Stimulated activated CD4-positive, alpha-beta T cell treated with anti-CD3 and anti-CD28 coated beads, Interleukin-2, amount 100 ng/mL, for 48 hours (primary cell): Measurements from ENCODE around the gene ZNF831.

Experiments used
- DNase-seq, 2 donors: peaks; one replicate each; pipeline ENCODE4 v3.0.0-alpha.2; 2020

The ZNF831 gene

GRCh38 chr20:59163631-59164530 is at the start of gene ZNF831:
ZNF831 (plus strand) TSS chr20:59163821; CDS start chr20:59191020, 27,199 bp downstream.
- DNase-seq, result no peak

DNA sequence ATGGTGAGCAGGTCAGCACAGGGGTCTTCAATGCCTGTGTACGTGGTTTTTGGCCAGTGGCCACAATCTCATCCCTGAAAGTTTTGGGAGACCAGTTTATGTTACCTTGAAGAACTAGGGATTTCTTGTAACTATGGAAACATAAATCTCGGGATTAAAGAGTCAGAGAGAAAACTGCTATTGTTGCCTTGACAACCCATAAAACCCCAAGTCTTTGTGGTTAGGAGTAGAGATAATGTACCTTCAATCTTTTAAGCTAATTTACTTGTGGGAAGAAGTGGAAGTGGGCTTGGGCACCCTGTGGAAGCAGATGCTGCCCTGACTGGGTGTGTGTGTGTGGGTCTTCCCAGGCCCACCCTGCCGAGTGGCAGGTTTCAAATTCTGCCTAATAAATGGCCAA is 46.1 kb upstream of the ZNF831 start:
- DNase-seq, result no peak

DNA sequence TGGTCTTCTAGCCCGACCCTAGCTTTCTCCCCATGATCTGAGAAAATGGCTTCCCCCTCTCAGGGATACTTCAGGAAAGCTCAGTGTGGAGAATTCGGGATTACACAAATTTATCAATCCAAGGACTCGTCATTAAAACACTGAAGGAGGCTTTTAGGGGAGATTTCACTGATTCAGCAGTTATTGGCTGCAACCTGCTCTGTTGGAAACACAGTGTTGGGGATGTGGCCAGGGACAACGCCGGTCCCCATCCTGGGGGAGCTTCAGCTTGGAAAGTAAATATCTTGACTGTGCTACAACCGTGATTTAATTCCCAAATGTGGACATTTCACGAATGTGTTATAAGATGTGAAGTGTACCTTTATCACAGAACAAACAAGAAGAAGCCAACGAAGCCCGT is 44.8 kb upstream of the ZNF831 start:
- DNase-seq, result no peak

DNA sequence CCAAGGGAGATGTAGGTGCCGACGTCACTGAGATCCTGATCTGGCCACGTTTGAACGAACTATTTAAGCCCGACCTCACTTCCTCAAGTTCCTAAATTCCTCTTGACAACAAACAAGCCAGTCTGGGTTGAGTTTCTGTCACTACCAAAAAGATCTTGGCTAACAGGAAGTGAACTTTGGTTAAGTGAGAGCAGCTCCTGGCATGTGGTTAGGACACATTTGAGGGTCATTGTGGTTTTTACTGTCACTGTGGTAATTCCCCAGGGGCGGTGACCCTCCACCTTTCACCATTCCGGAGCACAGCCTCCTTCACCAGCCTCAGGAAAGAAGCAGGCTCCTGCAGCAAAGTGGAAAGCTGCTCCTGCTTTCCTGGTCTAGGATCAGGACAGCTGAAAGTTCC is 43.1 kb upstream of the ZNF831 start:
- no peak for DNase-seq

GRCh38 chr20:59120919-59121318 is 42.7 kb upstream of the ZNF831 start:
- no peak for DNase-seq

GRCh38 chr20:59121714-59122565 is 41.7 kb upstream of the ZNF831 start:
- DNase-seq, result no peak

GRCh38 chr20:59122566-59122919 is 41.1 kb upstream of the ZNF831 start:
- no peak for DNase-seq

DNA sequence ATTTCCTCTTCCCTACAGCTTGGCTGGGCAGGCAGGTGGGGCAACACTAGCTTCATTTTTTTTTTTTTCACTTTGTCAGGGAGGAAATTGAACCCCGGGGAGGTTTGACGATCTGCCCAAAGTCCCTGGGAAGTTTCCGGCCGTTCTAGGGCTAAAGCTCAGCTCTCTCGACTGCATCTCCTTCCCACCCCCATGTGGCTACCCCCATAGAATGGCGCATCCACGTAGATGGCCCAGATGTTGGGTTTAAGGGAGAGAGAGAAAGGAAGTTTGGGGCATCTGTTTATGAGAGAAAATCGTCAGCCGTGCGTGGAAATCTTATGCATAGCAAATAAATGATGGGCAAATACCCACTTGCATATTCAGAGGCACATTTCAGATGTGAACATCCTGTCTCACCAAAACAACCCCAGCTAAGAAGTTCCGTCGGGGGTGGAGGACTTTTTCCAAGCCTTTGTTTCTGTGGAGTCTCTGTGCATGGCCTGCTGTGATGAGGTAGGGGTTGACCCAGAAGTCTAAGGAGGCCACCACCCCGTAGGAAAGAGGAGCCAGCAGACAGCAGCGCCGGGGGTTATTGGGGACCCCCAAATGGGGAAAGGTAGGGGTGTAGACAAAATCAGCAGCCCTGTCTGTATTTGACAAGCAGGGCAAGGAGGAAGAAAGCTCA is 40.5 kb upstream of the ZNF831 start:
- no peak for DNase-seq

DNA sequence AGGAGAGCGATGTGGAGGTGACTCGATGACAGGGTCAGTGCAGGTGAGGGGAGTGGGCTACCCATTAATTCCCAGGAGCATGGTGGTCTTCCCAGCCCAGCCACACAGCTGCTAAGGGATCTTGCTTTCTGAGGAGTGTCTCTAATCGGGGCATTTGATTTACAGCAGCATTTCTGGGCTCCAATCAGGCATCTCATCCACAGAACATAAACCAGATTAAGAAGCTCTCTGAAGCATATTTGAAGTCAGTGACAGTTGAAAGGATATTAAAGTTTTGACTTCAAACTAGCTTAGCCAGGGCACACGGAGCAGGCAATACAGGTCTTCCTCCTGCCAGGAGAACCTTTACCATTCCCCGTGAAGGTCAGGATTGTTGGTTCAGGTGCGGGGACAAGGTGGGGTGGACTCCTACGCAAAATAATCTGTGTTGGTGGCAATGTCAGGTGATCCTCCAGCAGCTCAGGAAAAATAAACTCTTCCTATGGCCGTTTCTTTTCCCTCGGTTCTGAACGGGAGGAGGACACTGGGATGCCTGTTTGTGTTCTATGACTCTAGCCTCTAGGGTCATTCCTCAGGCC is 39.9 kb upstream of the ZNF831 start:
- DNase-seq, result no peak

DNA sequence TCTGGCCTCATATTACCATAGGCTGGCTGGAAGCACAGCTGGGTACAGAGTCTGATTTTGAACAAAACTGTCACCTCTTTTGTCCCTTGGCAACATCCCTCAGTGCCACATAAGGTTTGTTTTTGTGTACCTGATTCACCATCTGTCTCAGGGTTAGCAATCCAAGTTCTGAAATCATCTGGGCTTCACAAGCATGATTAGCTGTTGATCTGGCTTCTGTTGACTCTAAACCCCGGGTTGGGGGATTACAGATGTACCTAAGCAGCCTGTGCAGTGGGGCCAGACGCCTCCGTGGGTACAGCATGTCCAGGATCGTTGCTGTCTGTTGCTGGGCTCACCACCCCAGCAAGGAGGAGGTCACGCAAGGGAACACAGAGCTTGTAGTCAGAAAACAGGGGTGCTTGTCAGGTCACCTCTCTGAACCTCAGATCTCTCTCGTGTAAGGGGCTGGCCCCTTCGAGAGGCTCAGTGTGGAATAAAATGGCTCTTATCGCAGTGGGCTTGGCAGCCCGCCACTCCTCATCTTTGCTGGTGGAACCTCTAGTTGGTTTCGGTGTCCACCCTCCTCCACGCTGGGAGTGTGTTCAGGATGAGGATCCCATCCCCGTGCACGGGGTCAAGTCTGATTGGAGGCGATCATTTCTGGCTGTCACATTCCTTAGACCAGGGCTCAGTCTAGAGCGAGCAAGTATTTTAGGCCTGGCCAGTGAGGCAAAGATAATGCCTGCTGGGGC is 39.2 kb upstream of the ZNF831 start:
- DNase-seq, result no peak

- no peak for DNase-seq
These were observed 38.3 kb upstream of the ZNF831 start for GRCh38 chr20:59125332-59125731.

GRCh38 chr20:59125836-59126235 is 37.8 kb upstream of the ZNF831 start:
- no peak for DNase-seq

- DNase-seq, result no peak
These were observed 35.8 kb upstream of the ZNF831 start for GRCh38 chr20:59127839-59128238.

GRCh38 chr20:59131551-59132285 is 31.9 kb upstream of the ZNF831 start:
- no peak for DNase-seq

DNA sequence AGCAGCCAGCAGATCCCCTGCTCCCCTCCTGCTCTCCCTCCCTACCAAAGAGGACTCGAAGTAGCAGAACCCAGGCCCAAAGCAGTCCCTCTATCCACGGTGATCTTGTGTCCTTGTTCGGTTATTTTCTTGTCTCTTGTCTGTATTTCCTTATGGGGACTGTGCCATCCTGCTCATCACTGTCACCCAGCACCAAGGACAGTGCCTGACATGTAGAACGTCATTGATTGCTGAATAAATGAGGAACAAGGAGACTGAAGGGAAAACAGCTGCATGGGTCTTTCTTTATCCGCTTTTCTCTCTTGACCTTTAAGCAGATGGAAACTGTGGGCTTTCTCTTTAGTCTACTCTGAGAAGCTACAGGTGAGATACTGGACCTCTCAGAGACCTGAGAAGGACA is 29.4 kb upstream of the ZNF831 start:
- DNase-seq, result no peak

DNA sequence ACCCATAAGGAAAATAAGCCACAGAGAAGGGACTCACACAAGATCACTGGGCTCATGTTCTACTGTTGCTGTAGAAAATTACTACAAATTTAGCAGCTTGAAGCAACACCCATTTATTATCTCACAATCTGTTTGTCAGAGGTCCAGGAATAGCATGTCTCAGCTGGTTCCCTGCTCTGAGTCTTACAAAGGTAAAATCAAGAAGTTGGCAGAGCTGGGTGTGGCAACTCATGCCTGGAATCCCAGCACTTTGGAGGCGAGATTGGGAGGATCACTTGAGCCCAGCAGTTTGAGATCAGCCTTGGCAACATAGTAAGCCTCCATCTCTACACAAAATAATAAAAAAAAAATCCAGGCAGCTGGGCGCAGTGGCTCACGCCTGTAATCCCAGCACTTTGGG is 28.5 kb upstream of the ZNF831 start:
- DNase-seq, result no peak

- no peak for DNase-seq
These were observed 27.6 kb upstream of the ZNF831 start for GRCh38 chr20:59136027-59136426.

GRCh38 chr20:59137532-59137931 is 26.1 kb upstream of the ZNF831 start:
- no peak for DNase-seq

DNA sequence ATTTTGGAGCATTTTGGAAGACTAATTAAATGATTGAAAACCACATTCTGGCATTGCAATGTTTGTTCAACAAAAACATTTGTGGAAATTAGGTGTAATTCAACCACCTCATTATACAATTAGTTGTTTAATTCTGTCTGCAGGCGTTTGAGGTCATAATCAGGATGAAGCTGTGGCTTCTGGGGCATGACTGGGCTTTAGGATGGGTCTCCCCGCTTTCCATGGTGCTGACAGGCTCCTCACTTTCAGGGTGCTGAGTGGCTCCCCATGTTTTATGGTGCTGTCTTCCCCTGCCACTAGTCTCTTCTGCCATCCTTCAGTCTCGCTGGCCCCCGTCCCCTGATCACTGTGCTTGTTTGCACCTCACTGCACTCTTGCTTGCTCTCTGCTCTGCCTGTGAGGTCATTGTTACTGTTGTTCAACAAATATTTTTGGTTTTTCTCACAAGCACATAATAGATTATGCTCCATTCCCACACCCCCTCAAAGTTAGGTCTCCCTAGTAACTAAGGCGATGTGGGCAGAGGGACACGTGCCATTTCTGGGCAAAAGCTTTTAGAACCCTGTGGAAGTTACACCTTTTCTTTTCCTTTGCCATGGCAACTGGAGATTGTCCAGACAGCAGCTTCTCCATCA is 25.4 kb upstream of the ZNF831 start:
- DNase-seq, result no peak

GRCh38 chr20:59139998-59140397 is 23.6 kb upstream of the ZNF831 start:
- no peak for DNase-seq
